Body of pancreas (tissue), 4 donors: Measurements from ENCODE around the gene CCDC106. TPM values are rescaled to one million over a fixed set of nuclear protein-coding genes. Genes with fewer than 3 reads are reported as not detected.

ENCODE experiments used
- ATAC-seq: fragments of 150-250 bp; one replicate; pipeline ENCODE4 v1.9.1; 2016
- DNase-seq, 4 donors: peaks; one replicate each; pipeline ENCODE4 v3.0.0-alpha.2; 2019
- H3K27ac ChIP-seq, 4 donors: fragments of 200-600 bp; sonication (generic); 1 replicate in 3 of 4; 2 replicates in 1 of 4; pipeline versions ENCODE4 v1.5.1 to v1.6.1; 2016 to 2019; ENCODE audit warnings: mild to moderate bottlenecking in 1 of 4, mixed read lengths in 1 of 4, moderate library complexity in 1 of 4
- H3K27me3 ChIP-seq, 2 donors: fragments of 200-600 bp; sonication (generic); one replicate each; pipeline ENCODE4 v1.6.0; 2016; ENCODE audit warnings: mild to moderate bottlenecking in 1 of 2
- H3K36me3 ChIP-seq, 2 donors: fragments of 200-600 bp; sonication (generic); replicated peaks in 1 of 2; 2 replicates each; pipeline ENCODE4 v1.5.1; 2016; ENCODE audit warnings: low read depth in 2 of 2; ENCODE audit not compliant: insufficient read depth in 1 of 2
- H3K4me1 ChIP-seq: fragments of 200-600 bp; sonication (generic); one replicate; pipeline ENCODE4 v1.6.0; 2016
- H3K4me3 ChIP-seq, 2 donors: fragments of 200-600 bp; sonication (generic); 1 replicate in 1 of 2; 2 replicates in 1 of 2; pipeline ENCODE4 v1.5.1; 2016 to 2019
- H3K9me3 ChIP-seq, 3 donors: fragments of 200-600 bp; sonication (generic); 1 replicate in 2 of 3; 2 replicates in 1 of 3; pipeline ENCODE4 v1.5.1; 2016
- POLR2A ChIP-seq, 3 donors: fragments of 450-650 bp; IDR thresholded peaks; one replicate each; pipeline ENCODE4 v1.6.1; 2016; ENCODE audit warnings: antibody characterized with exemption in 3 of 3, mild to moderate bottlenecking in 2 of 3
- WGBS, 2 donors: methylation state at CpG; one replicate each; pipeline ENCODE4 v1.1.5; 2017; 5-methylcytosine and 5-hydroxymethylcytosine counted together
- intact Hi-C: fragments of 100-400 bp; cut with DNase I; formaldehyde crosslinking; loops from one replicate; pipeline ENCODE4 v1.15.1; 2023
- total RNA-seq, 2 donors: library from RNA; depleted of rRNA; stranded (reverse); fragments of >200 nt; gene quantifications; one replicate each; pipeline ENCODE4 v1.1.0, GENCODE V29; 2016
- TF ChIP-seq, protein P1 (sequence below), 7 experiments: fragments of 450-650 bp in 4 of 7; fragments of 200-600 bp in 3 of 7; sonication (generic) in 3 of 7; IDR thresholded peaks; one replicate each; pipeline ENCODE4 v1.5.1; 2016 to 2019; ENCODE audit warnings: antibody characterized with exemption in 7 of 7

The CCDC106 gene
- total RNA-seq, 2 donors from 2014 or later = 5.9 to 15.0 TPM

DNA sequence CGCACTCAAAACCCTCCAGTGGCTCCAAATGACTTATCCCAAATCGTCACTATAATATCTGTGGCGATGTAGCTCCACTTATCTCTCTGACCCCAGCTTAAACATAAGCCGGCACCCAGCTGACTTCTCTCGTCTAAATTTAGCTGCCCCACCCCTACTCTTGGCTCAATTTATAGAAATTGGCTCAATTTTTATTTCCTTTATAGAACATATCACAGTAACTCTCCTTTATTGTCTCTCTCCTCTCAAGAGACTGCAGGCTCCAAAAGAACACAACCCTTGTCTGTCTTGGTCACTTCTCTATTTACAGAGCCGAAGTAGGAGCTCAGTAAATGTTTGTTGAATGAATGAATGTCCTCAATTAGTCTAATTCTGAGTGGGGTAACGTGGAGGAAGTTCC is 24.5 kb upstream of the CCDC106 start:
- TF ChIP-seq, protein P1, sequence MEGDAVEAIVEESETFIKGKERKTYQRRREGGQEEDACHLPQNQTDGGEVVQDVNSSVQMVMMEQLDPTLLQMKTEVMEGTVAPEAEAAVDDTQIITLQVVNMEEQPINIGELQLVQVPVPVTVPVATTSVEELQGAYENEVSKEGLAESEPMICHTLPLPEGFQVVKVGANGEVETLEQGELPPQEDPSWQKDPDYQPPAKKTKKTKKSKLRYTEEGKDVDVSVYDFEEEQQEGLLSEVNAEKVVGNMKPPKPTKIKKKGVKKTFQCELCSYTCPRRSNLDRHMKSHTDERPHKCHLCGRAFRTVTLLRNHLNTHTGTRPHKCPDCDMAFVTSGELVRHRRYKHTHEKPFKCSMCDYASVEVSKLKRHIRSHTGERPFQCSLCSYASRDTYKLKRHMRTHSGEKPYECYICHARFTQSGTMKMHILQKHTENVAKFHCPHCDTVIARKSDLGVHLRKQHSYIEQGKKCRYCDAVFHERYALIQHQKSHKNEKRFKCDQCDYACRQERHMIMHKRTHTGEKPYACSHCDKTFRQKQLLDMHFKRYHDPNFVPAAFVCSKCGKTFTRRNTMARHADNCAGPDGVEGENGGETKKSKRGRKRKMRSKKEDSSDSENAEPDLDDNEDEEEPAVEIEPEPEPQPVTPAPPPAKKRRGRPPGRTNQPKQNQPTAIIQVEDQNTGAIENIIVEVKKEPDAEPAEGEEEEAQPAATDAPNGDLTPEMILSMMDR (IDR thresholded peaks at IDR 0.05) = no peak
- no peak for TF ChIP-seq POLR2A (IDR thresholded peaks at IDR 0.05)
- DNase-seq = no peak
- H3K36me3 ChIP-seq = peaks cover 0 to 1% of the 10 kb centered on the region in 2 donors
- no peaks in the 10 kb centered on the region for H3K27me3 ChIP-seq
- peaks cover 13% of the 10 kb centered on the region for H3K4me1 ChIP-seq
- ATAC-seq = no peak
- H3K27ac ChIP-seq = peak overlapping the region; percentile 94 to 98 (median 96)
- no peak overlapping the region for H3K4me3 ChIP-seq
- intact Hi-C loops = no loop called here
- H3K9me3 ChIP-seq = no peaks in the 10 kb centered on the region
- 43 to 47% methylated on average over 7 of the region's 7 CpGs for WGBS, 2 donors

DNA sequence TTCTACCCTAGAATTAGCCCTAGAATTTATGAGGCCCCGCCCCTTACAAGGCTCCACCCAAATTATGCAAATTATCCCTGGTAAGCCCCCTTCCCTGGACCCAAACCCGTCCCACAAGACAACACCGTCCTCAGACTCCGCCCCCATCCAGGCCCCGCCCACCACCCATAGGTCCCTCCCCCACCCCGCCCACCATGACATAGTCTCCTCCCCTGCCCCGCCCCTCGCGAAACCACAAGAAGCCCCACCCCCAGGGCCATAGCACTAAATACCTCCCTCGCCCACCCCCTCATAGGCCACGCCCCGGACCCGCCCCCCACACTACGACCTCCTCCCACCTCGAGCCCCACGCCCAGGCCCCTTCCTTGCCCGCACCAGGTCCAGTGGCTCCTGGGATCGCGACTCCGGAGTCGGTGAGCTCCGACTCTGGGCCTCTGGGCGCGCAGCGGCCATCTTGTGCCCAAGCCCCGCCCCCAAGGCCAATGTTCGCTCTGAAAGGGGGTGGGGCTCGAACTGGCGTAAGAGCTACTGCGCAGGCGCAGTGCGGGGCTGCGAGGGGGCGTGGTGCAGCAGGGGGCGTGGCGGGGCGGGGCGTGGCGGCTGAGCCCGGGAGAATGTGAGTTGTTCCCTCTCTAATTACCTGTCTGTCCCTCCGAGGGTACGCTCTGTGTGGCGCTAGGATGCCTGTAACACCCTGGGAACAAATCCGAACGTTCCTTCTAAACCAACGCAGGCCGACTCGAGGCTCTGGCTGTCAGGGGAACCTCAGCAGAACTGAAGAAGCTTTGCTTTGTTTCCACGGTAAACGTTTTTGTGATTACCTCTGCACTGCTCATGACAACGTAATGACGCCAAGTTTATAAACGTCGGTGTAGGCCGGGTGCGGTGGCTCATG is 23.7 kb upstream of the CCDC106 start, which contains the start of gene ZNF784:
Gene ZNF784, minus strand, starts transcription at position 458 of the 895 bp plus-strand sequence. Its CDS starts 5 bp downstream, at position 453.
- Histone ChIP-seq H3K27me3 (no peaks in the 10 kb centered on the region), H3K9me3 (no peaks in the 10 kb centered on the region), H3K4me3 (peak within 1 kb of the TSS in 1 of 2 donors; percentile 19), H3K36me3 (peaks cover 0 to 1% of the 10 kb centered on the region in 2 donors), H3K27ac (peak within 1 kb of the TSS; percentile 94 to 98 (median 96)), H3K4me1 (peaks cover 13% of the 10 kb centered on the region)
- DNase-seq (peak; percentile 93 to 96 (median 94)), ATAC-seq (peak; percentile 93)
- TF ChIP-seq, protein P1 (IDR thresholded peaks at IDR 0.05) = no peak
- TF ChIP-seq POLR2A (IDR thresholded peaks at IDR 0.05) = peak in 2 of 3 donors; percentile 62 to 68
- 0 to 1% methylated on average over 30 to 48 of the region's 56 CpGs for WGBS, 2 donors
- intact Hi-C loops = no loop called here

DNA sequence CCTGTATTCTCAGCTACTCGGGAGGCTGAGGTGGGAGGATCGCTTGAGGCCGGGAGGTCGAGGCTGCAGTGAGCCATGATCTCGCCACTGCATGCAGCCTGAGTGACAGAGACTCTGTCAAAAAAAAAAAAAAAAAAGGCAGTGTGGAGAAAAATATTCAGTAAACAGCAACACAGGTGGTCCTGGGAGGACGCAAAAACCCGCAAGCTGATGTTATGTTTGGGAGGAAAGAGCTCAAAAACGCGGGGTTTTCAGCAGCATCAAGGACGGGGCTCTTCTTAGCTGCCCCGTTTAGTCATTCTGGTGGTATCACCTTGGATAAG is 23.0 kb upstream of the CCDC106 start:
- no peaks in the 10 kb centered on the region for H3K27me3 ChIP-seq
- ATAC-seq (no peak), DNase-seq (no peak)
- H3K9me3 ChIP-seq = no peaks in the 10 kb centered on the region
- TF ChIP-seq, protein P1 (IDR thresholded peaks at IDR 0.05) = no peak
- TF ChIP-seq POLR2A (IDR thresholded peaks at IDR 0.05) = no peak
- no peak overlapping the region for H3K4me3 ChIP-seq
- intact Hi-C loops = no loop called here
- peaks cover 0 to 1% of the 10 kb centered on the region in 2 donors for H3K36me3 ChIP-seq
- H3K27ac ChIP-seq = peak overlapping the region in 3 of 4 donors; percentile 94 to 98 (median 95)
- peaks cover 13% of the 10 kb centered on the region for H3K4me1 ChIP-seq
- WGBS, 2 donors = 32 to 34% methylated on average over 11 of the region's 11 CpGs

DNA sequence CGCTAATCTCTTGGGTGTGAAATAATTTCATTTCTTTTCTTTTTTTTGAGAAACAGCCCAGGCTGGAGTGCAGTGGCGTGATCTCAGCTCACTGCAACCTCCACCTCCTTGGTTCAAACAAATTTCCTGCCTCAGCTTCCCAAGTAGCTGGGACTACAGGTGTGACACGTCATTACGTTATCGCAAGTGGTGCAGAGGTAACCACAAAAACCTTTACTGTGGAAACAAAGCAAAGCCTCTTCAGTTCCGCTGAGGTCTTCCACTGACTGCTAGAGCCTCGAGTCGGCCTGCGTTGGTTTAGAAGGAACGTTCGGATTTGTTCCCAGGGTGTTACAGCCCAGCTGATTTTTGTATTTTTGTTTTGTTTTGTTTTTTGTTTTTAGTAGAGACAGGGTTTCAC is 21.7 kb upstream of the CCDC106 start:
- TF ChIP-seq, protein P1 (IDR thresholded peaks at IDR 0.05) = no peak
- TF ChIP-seq POLR2A (IDR thresholded peaks at IDR 0.05) = no peak
- no peak for ATAC-seq
- intact Hi-C loops = no loop called here

More for the DNA sequence above, 21.7 kb upstream of the CCDC106 start:
- Histone ChIP-seq H3K27me3 (no peaks in the 10 kb centered on the region), H3K27ac (no peak overlapping the region), H3K36me3 (no peaks in the 10 kb centered on the region), H3K4me3 (no peak overlapping the region), H3K4me1 (peaks cover 13% of the 10 kb centered on the region), H3K9me3 (no peaks in the 10 kb centered on the region)
- 72 to 80% methylated on average over 11 of the region's 11 CpGs for WGBS, 2 donors
- DNase-seq = no peak
